ENCODE data around the gene DCAF12.
"Not testable (repeated sequence)": the region's sequence is repeated elsewhere in the genome, so short reads cannot be mapped to it uniquely, and the experiment has no call there.

Gene DCAF12

GRCh38 chr9:34139477-34140146 is 13.1 kb upstream of the DCAF12 start:
- H3K27ac Mint-ChIP-seq: no peak overlapping the region
- H3K4me3 Mint-ChIP-seq: no peak overlapping the region
- H3K27me3 Mint-ChIP-seq (ENCODE audit: low read depth): peaks cover 10% of the 10 kb centered on the region
- H3K9me3 Mint-ChIP-seq: no peaks in the 10 kb centered on the region
- no peak for DNase-seq (ENCODE audit: low spot score)
- no peaks in the 10 kb centered on the region for H3K36me3 Mint-ChIP-seq (ENCODE audit: low read depth)
- H3K4me1 Mint-ChIP-seq (ENCODE audit: low read depth): no peaks in the 10 kb centered on the region

GRCh38 chr9:34138644-34139043 is 12.1 kb upstream of the DCAF12 start:
- H3K27me3 Mint-ChIP-seq (ENCODE audit: low read depth): peaks cover 10% of the 10 kb centered on the region
- not testable (repeated sequence) for H3K36me3 Mint-ChIP-seq (ENCODE audit: low read depth); DNase-seq (ENCODE audit: low spot score); H3K27ac Mint-ChIP-seq; H3K4me1 Mint-ChIP-seq (ENCODE audit: low read depth); H3K9me3 Mint-ChIP-seq; H3K4me3 Mint-ChIP-seq

GRCh38 chr9:34134521-34134920 is 8.0 kb upstream of the DCAF12 start:
- H3K27ac Mint-ChIP-seq: no peak overlapping the region
- no peaks in the 10 kb centered on the region for H3K36me3 Mint-ChIP-seq (ENCODE audit: low read depth)
- no peaks in the 10 kb centered on the region for H3K4me1 Mint-ChIP-seq (ENCODE audit: low read depth)
- no peaks in the 10 kb centered on the region for H3K27me3 Mint-ChIP-seq (ENCODE audit: low read depth)
- H3K4me3 Mint-ChIP-seq: no peak overlapping the region
- DNase-seq (ENCODE audit: low spot score): no peak
- no peaks in the 10 kb centered on the region for H3K9me3 Mint-ChIP-seq

GRCh38 chr9:34133436-34133949 is 7.0 kb upstream of the DCAF12 start:
- no peak for DNase-seq (ENCODE audit: low spot score)
- Mint-ChIP-seq H3K4me1 (ENCODE audit: low read depth) (no peaks in the 10 kb centered on the region), H3K9me3 (no peaks in the 10 kb centered on the region), H3K36me3 (ENCODE audit: low read depth) (no peaks in the 10 kb centered on the region), H3K27me3 (ENCODE audit: low read depth) (no peaks in the 10 kb centered on the region), H3K27ac (no peak overlapping the region), H3K4me3 (no peak overlapping the region)

GRCh38 chr9:34131571-34131970 is 5.1 kb upstream of the DCAF12 start:
- peaks cover 3% of the 10 kb centered on the region for H3K4me1 Mint-ChIP-seq (ENCODE audit: low read depth)
- no peaks in the 10 kb centered on the region for H3K9me3 Mint-ChIP-seq
- no peaks in the 10 kb centered on the region for H3K27me3 Mint-ChIP-seq (ENCODE audit: low read depth)
- no peaks in the 10 kb centered on the region for H3K36me3 Mint-ChIP-seq (ENCODE audit: low read depth)
- H3K4me3 Mint-ChIP-seq: no peak overlapping the region
- no peak for DNase-seq (ENCODE audit: low spot score)
- H3K27ac Mint-ChIP-seq: no peak overlapping the region

GRCh38 chr9:34127035-34127948 is 794 bp upstream of the DCAF12 start:
- H3K4me3 Mint-ChIP-seq: peak overlapping the region; percentile 91
- no peaks in the 10 kb centered on the region for H3K27me3 Mint-ChIP-seq (ENCODE audit: low read depth)
- H3K4me1 Mint-ChIP-seq (ENCODE audit: low read depth): peaks cover 29% of the 10 kb centered on the region
- H3K9me3 Mint-ChIP-seq: no peaks in the 10 kb centered on the region
- H3K36me3 Mint-ChIP-seq (ENCODE audit: low read depth): peaks cover 21% of the 10 kb centered on the region
- H3K27ac Mint-ChIP-seq: peak overlapping the region; percentile 97
- DNase-seq (ENCODE audit: low spot score): no peak

GRCh38 chr9:34125681-34126206 is 754 bp downstream of the DCAF12 start:
- peaks cover 37% of the 10 kb centered on the region for H3K4me1 Mint-ChIP-seq (ENCODE audit: low read depth)

GRCh38 chr9:34124926-34125325 is 1.6 kb downstream of the DCAF12 start:
- peak overlapping the region; percentile 97 for H3K27ac Mint-ChIP-seq
- peaks cover 34% of the 10 kb centered on the region for H3K36me3 Mint-ChIP-seq (ENCODE audit: low read depth)
- H3K9me3 Mint-ChIP-seq: no peaks in the 10 kb centered on the region
- peaks cover 38% of the 10 kb centered on the region for H3K4me1 Mint-ChIP-seq (ENCODE audit: low read depth)
- no peaks in the 10 kb centered on the region for H3K27me3 Mint-ChIP-seq (ENCODE audit: low read depth)
- H3K4me3 Mint-ChIP-seq: peak overlapping the region; percentile 91
- DNase-seq (ENCODE audit: low spot score): no peak

More at GRCh38 chr9:34125681-34126206, 754 bp downstream of the DCAF12 start:
- peak overlapping the region; percentile 91 for H3K4me3 Mint-ChIP-seq
- DNase-seq (ENCODE audit: low spot score): no peak
- no peaks in the 10 kb centered on the region for H3K9me3 Mint-ChIP-seq
- peak overlapping the region; percentile 97 for H3K27ac Mint-ChIP-seq
- H3K36me3 Mint-ChIP-seq (ENCODE audit: low read depth): peaks cover 32% of the 10 kb centered on the region
- H3K27me3 Mint-ChIP-seq (ENCODE audit: low read depth): no peaks in the 10 kb centered on the region

- H3K27me3 Mint-ChIP-seq (ENCODE audit: low read depth): no peaks in the 10 kb centered on the region
- peaks cover 41% of the 10 kb centered on the region for H3K36me3 Mint-ChIP-seq (ENCODE audit: low read depth)
- peak overlapping the region; percentile 69 for H3K27ac Mint-ChIP-seq
- H3K4me3 Mint-ChIP-seq: peak overlapping the region; percentile 91
- H3K9me3 Mint-ChIP-seq: no peaks in the 10 kb centered on the region
- peaks cover 38% of the 10 kb centered on the region for H3K4me1 Mint-ChIP-seq (ENCODE audit: low read depth)
- DNase-seq (ENCODE audit: low spot score): no peak
Measured at GRCh38 chr9:34124099-34124498, 2.4 kb downstream of the DCAF12 start.

GRCh38 chr9:34123682-34124081 is 2.8 kb downstream of the DCAF12 start:
- Mint-ChIP-seq H3K27me3 (ENCODE audit: low read depth) (no peaks in the 10 kb centered on the region), H3K27ac (peak overlapping the region; percentile 69), H3K9me3 (no peaks in the 10 kb centered on the region), H3K4me1 (ENCODE audit: low read depth) (peaks cover 38% of the 10 kb centered on the region), H3K4me3 (peak overlapping the region; percentile 91), H3K36me3 (ENCODE audit: low read depth) (peaks cover 44% of the 10 kb centered on the region)
- peak; percentile 40 for DNase-seq (ENCODE audit: low spot score)

GRCh38 chr9:34121996-34122395 is 4.5 kb downstream of the DCAF12 start:
- peaks cover 35% of the 10 kb centered on the region for H3K4me1 Mint-ChIP-seq (ENCODE audit: low read depth)
- H3K9me3 Mint-ChIP-seq: no peaks in the 10 kb centered on the region
- no peak for DNase-seq (ENCODE audit: low spot score)
- H3K27me3 Mint-ChIP-seq (ENCODE audit: low read depth): no peaks in the 10 kb centered on the region
- peaks cover 49% of the 10 kb centered on the region for H3K36me3 Mint-ChIP-seq (ENCODE audit: low read depth)
- H3K27ac Mint-ChIP-seq: peak overlapping the region; percentile 21
- H3K4me3 Mint-ChIP-seq: no peak overlapping the region

GRCh38 chr9:34119713-34120112 is 6.8 kb downstream of the DCAF12 start:
- DNase-seq (ENCODE audit: low spot score): no peak
- peaks cover 54% of the 10 kb centered on the region for H3K36me3 Mint-ChIP-seq (ENCODE audit: low read depth)
- peaks cover 29% of the 10 kb centered on the region for H3K4me1 Mint-ChIP-seq (ENCODE audit: low read depth)

GRCh38 chr9:34114436-34114835 is 12.1 kb downstream of the DCAF12 start:
- H3K27me3 Mint-ChIP-seq (ENCODE audit: low read depth): no peaks in the 10 kb centered on the region
- H3K4me1 Mint-ChIP-seq (ENCODE audit: low read depth): peaks cover 6% of the 10 kb centered on the region
- H3K4me3 Mint-ChIP-seq: no peak overlapping the region
- H3K9me3 Mint-ChIP-seq: no peaks in the 10 kb centered on the region
- peak overlapping the region; percentile 41 for H3K27ac Mint-ChIP-seq
- H3K36me3 Mint-ChIP-seq (ENCODE audit: low read depth): peaks cover 37% of the 10 kb centered on the region
- DNase-seq (ENCODE audit: low spot score): no peak

More at GRCh38 chr9:34119713-34120112, 6.8 kb downstream of the DCAF12 start:
- Mint-ChIP-seq H3K9me3 (no peaks in the 10 kb centered on the region), H3K4me3 (no peak overlapping the region), H3K27me3 (ENCODE audit: low read depth) (no peaks in the 10 kb centered on the region), H3K27ac (no peak overlapping the region)

GRCh38 chr9:34106110-34106509 is 20.4 kb downstream of the DCAF12 start:
- no peak overlapping the region for H3K27ac Mint-ChIP-seq
- no peak overlapping the region for H3K4me3 Mint-ChIP-seq
- DNase-seq (ENCODE audit: low spot score): no peak
- peaks cover 8% of the 10 kb centered on the region for H3K4me1 Mint-ChIP-seq (ENCODE audit: low read depth)
- H3K27me3 Mint-ChIP-seq (ENCODE audit: low read depth): no peaks in the 10 kb centered on the region
- H3K36me3 Mint-ChIP-seq (ENCODE audit: low read depth): peaks cover 47% of the 10 kb centered on the region
- no peaks in the 10 kb centered on the region for H3K9me3 Mint-ChIP-seq

Measured in T-helper 2 cell treated with Interferon-gamma antibody and Interleukin-4, amounts not matched to agents 5 μg/mL and 100 μg/mL, for 36 hours (primary cell).